Activated T-cell treated with anti-CD3 and anti-CD28 coated beads, Interleukin-2, amount 50 U/mL, for 48 hours (primary cell): ENCODE data around the gene NBPF10.
"Not testable (repeated sequence)": the region's sequence is repeated elsewhere in the genome, so short reads cannot be mapped to it uniquely, and the experiment has no call there.

Source experiments
- DNase-seq, 2 experiments: peaks; one replicate each; pipeline ENCODE4 v3.0.0-alpha.2; 2020

NBPF10 gene

GRCh38 chr1:146144465-146144864 is at the start of gene NBPF10:
TSS of gene NBPF10 (minus strand) at chr1:146144804. CDS start at chr1:146144769, 35 bp downstream.
- DNase-seq, result not testable (repeated sequence)

- not testable (repeated sequence) for DNase-seq
Observed at GRCh38 chr1:146174531-146174930, 29.9 kb upstream of the NBPF10 start.

- DNase-seq, result not testable (repeated sequence)
Observed at GRCh38 chr1:146167740-146168139, 23.1 kb upstream of the NBPF10 start.

GRCh38 chr1:146167273-146167672 is 22.7 kb upstream of the NBPF10 start:
- not testable (repeated sequence) for DNase-seq
